ENCODE data around the gene LCOR.

LCOR gene

DNA sequence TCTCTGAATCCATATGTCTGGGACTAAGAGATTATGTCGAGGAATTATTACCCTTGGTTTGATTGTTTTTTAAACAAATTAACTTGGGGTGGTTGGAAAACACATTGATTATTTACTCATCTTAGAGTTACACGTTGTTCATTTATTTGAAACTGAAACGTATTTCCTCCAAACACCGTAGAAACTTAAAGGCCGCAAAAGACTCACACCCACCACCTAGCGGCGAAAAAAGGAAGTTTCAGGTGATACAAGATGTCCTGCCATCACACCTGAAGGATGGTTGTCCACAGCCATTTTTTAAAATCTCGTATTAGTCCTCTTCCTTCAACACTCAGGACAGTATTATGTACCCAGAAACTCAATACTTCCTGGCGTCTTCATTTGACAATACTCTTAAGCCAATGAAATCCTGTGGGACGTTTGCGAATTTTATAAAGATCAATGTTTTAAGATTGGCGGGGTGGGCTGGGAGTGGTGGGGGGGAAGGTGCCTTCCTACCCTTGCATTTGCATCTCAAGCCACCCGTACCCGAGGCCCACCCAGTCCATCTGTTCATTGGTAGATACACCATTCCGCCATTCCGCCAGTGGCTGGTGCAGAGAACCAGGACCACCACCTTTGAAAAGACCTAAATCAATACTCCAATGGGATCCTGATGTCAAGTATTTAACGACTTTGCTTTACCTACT, 1.4 kb upstream of the LCOR start:
- peak; percentile 68 for DNase-seq (ENCODE audit: low read depth)
- peak; percentile 77 for TF ChIP-seq CTCF (IDR thresholded peaks at IDR 0.05; ENCODE audit: control insufficient read depth, extremely low read depth, insufficient read depth)
- H3K4me3 ChIP-seq (ENCODE audit: low read depth, low read length) = no peak overlapping the region

GRCh38 chr10:96831200-96831866, 765 bp upstream of the LCOR start:
- DNase-seq (ENCODE audit: low read depth) = no peak
- H3K4me3 ChIP-seq (ENCODE audit: low read depth, low read length) = peak overlapping the region; percentile 53
- no peak for TF ChIP-seq CTCF (IDR thresholded peaks at IDR 0.05; ENCODE audit: control insufficient read depth, extremely low read depth, insufficient read depth)

DNA sequence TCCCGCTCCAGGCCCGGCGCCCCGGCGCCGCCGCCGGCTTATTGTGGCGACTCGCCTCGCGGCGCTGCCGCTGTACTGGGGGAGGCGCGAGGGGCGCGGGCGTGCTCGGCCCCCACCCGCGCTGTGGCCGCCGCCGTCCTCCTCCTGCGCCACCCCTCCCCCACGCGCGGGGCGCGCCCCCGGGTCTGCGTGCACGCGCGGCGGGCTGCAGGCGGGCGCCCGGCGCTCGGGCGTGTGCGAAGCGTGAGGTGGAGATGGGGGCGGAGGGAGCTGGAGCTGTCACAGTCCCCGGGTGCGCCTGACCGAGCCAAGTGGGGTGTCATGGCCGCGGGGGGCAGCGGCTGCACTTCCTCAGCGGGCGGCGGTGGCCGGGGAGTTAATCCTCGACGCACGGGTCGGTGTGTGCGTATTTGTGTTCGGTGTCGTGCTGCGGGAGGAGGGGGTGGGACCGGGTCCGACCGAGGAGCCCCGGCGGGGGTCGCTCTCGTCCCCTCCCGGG, 672 bp downstream of the LCOR start:
- peak overlapping the region; percentile 65 for H3K4me3 ChIP-seq (ENCODE audit: low read depth, low read length)
- DNase-seq (ENCODE audit: low read depth) = no peak
- no peak for TF ChIP-seq CTCF (IDR thresholded peaks at IDR 0.05; ENCODE audit: control insufficient read depth, extremely low read depth, insufficient read depth)

DNA sequence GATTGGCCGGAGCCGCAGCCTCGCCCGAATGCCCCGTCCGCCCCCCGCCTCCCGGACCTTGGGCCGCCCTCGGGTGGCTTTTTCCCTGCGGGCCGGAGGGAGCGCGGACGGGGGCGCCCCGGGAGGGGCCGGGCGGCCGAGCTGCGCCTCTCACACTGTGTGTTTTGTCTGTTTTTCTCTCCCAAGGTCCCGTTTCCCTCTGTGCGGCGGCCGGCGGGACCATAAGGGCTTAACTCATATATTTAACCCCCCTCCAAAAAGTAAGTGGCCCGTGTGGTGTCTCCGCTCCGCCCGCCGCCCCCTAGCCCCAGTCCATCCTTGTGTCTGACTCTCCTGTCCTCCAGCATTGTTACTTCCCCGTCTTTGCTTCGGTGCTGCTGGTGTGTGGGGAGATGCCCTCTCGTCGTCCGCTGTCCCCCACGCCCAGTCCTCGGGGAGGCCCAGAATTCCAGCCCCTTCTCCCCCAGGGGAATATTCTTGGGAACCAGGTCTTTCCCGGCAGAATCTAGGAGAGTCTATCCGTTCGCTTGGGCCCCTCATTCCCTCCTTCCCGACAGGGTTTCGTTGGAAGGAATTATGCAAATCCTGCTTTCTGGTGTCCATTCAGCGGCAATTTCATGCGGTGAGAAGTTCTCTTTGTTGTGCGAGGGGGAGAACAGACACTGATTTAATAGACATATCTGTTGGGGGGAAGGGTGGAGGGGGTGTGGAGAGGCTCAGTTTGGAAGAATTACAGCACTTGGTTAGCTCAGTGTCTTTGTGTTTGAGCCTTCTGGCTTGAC, 1.3 kb downstream of the LCOR start:
- TF ChIP-seq CTCF (IDR thresholded peaks at IDR 0.05; ENCODE audit: control insufficient read depth, extremely low read depth, insufficient read depth) = no peak
- DNase-seq (ENCODE audit: low read depth) = no peak
- H3K4me3 ChIP-seq (ENCODE audit: low read depth, low read length) = peak overlapping the region; percentile 65

GRCh38 chr10:96834120-96834519, 2.0 kb downstream of the LCOR start:
- DNase-seq (ENCODE audit: low read depth) = no peak
- H3K4me3 ChIP-seq (ENCODE audit: low read depth, low read length) = peak overlapping the region; percentile 65
- no peak for TF ChIP-seq CTCF (IDR thresholded peaks at IDR 0.05; ENCODE audit: control insufficient read depth, extremely low read depth, insufficient read depth)

DNA sequence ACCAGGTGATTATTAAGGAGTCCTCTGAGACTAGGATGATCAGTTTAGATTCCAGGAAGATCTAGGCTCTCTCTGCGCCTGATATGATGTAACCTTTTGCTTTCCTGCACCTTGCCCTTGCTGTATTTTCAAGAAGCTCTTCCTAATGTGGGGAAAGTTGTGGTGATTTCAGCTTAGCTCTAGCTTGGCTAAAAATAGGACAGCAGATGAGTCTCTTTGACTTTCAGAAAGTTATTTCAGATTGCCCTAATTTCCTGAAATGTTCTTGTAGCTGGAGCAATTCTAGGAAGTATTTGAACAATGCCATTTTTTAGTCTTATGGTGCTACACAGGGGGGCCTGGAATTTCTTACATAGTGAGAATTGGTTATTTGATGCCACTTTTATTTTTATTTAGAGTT, 3.8 kb downstream of the LCOR start:
- TF ChIP-seq CTCF (IDR thresholded peaks at IDR 0.05; ENCODE audit: control insufficient read depth, extremely low read depth, insufficient read depth) = no peak
- H3K4me3 ChIP-seq (ENCODE audit: low read depth, low read length) = no peak overlapping the region
- no peak for DNase-seq (ENCODE audit: low read depth)

Data from LNCaP clone FGC (cell line).